GM06990 (cell line): ENCODE results near the gene PCSK7.
"Not testable (repeated sequence)": the region's sequence is repeated elsewhere in the genome, so short reads cannot be mapped to it uniquely, and the experiment has no call there.

Experiments used
- DNase-seq: peaks from one replicate; pipeline ENCODE4 v3.0.0-alpha.2; 2011; ENCODE audit not compliant: insufficient read length; ENCODE audit errors: extremely low read depth
- H3K27me3 ChIP-seq: replicated peaks from 2 replicates; pipeline ENCODE4 v1.6.0; 2011; ENCODE audit warnings: low read length; ENCODE audit not compliant: control insufficient read depth, insufficient read depth
- H3K36me3 ChIP-seq: 2 replicates; pipeline ENCODE4 v1.5.1; 2011; ENCODE audit warnings: low read length; ENCODE audit not compliant: control insufficient read depth, insufficient read depth
- H3K4me3 ChIP-seq: replicated peaks from 2 replicates; pipeline ENCODE4 v1.5.1; 2011; ENCODE audit warnings: low read depth, mild to moderate bottlenecking, control low read depth, low read length
- CTCF ChIP-seq: IDR thresholded peaks from 2 replicates; pipeline ENCODE4 v1.5.1; 2011; ENCODE audit warnings: low read length, control low read depth, mild to moderate bottlenecking, inconsistent platforms; ENCODE audit not compliant: insufficient read depth, poor library complexity, severe bottlenecking

Gene PCSK7, protein sequence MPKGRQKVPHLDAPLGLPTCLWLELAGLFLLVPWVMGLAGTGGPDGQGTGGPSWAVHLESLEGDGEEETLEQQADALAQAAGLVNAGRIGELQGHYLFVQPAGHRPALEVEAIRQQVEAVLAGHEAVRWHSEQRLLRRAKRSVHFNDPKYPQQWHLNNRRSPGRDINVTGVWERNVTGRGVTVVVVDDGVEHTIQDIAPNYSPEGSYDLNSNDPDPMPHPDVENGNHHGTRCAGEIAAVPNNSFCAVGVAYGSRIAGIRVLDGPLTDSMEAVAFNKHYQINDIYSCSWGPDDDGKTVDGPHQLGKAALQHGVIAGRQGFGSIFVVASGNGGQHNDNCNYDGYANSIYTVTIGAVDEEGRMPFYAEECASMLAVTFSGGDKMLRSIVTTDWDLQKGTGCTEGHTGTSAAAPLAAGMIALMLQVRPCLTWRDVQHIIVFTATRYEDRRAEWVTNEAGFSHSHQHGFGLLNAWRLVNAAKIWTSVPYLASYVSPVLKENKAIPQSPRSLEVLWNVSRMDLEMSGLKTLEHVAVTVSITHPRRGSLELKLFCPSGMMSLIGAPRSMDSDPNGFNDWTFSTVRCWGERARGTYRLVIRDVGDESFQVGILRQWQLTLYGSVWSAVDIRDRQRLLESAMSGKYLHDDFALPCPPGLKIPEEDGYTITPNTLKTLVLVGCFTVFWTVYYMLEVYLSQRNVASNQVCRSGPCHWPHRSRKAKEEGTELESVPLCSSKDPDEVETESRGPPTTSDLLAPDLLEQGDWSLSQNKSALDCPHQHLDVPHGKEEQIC

DNA sequence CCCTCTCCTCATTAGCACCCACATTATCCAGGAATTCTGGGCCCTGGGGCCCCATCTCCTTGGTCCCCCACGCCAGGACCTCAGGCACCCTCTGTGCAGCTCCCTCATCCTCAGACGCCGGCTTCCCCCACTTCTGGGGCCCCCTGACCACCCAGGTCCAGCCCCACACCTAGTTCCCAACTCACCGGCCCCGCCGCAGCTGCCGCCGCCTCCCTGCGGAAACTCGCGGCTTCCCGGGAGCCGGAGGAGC lies at the start of gene PCSK7:
PCSK7 (minus strand) TSS at position 232 of the 250 bp plus-strand sequence. CDS start 2,229 bp downstream, outside the sequence.
- TF ChIP-seq CTCF, result no peak

GRCh38 chr11:117281159-117281558 lies 49.3 kb upstream of the PCSK7 start:
- no peak for DNase-seq
- no peak for TF ChIP-seq CTCF
- peaks cover 10% of the 10 kb centered on the region for H3K36me3 ChIP-seq
- no peak overlapping the region for H3K4me3 ChIP-seq
- no peaks in the 10 kb centered on the region for H3K27me3 ChIP-seq

More for the DNA sequence above, at the start of gene PCSK7:
- H3K36me3 ChIP-seq, result peaks cover 10% of the 10 kb centered on the region
- DNase-seq, result no peak
- H3K4me3 ChIP-seq, result peak within 1 kb of the TSS; percentile 93
- no peaks in the 10 kb centered on the region for H3K27me3 ChIP-seq

DNA sequence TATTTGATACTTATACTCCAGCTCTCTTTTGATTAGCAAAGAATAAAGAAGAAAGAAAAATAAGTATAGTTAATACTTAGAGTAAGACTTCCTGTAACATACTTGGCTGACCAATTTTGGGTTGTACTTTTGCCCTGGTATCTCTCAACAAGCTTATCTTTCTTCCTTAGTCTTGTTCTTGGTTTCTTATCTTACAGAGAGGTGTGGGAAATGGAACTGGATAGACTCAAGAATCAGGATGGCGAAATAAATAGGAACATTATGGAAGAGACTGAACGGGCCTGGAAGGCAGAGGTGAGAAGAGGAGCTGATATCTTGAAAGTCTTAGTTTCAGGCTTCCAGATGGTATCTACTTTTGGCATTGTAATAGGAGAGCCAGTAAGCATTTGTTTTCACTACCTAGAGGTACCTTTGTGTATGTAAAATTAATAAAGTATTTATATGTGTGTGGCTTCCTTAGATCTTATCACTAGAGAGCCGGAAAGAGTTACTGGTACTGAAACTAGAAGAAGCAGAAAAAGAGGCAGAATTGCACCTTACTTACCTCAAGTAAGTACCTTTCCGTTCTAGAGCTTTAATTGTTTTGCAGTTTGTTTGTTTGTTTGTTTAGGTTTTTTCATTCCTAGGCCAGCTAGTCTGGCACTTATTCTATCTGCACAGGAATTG lies 48.0 kb upstream of the PCSK7 start:
- no peak for DNase-seq
- no peak for TF ChIP-seq CTCF
- Histone ChIP-seq H3K27me3 (no peaks in the 10 kb centered on the region), H3K4me3 (no peak overlapping the region), H3K36me3 (peaks cover 10% of the 10 kb centered on the region)

DNA sequence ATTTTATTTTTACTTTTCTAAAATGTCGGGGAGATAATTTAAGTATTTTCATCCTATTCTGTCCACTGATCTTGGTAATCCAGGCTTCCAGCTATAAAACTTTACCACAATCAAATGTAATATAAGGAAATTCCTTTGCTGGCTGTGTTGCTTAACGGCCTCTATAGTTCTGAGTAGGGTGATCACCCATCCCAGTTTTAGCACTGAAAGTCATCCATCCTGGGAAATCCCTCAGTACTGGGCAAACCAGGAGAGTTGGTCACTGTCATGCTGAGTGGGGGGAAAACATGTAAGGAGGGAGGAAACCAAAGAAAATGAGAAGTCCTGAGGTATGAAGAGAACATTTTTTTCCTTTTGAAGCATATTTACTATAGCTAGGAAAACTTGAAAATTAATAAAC lies 46.5 kb upstream of the PCSK7 start:
- peaks cover 10% of the 10 kb centered on the region for H3K36me3 ChIP-seq
- no peak for TF ChIP-seq CTCF
- H3K27me3 ChIP-seq, result no peaks in the 10 kb centered on the region
- no peak overlapping the region for H3K4me3 ChIP-seq
- DNase-seq, result no peak

DNA sequence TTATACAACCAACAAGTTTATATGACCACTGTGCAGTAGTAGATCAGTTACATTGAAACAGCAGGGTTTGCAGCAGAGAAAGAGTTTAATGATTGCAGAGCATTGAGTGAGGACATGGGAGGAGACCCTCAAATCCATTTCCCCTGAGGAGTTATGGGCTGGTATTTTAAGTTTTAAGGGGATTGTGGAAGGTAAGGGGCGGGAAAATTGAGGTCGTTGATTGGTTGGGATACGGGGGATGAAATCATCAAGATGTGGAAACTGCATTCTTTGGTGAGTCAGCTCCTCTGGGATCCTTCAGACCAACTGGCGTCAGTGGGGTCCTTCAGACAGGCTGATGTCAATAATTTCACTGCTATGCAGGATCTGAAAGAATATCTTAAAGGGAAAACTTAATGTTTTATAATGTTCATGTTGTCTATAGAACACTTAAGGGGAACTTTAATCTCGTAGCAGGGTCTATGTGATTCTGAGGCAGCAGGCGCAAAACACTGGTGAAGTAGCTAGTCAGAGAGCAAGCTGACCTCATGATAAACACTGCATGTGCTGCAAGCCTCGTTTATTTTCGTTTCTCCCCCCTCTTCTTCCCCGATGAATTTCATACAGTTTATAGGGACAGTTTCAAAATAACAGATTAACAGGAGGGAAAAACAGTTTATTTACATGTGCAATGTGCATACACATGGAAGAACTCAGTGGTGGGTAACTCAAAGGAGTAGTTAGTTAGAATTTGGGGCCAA lies 41.8 kb upstream of the PCSK7 start:
- peaks cover 2% of the 10 kb centered on the region for H3K36me3 ChIP-seq
- no peaks in the 10 kb centered on the region for H3K27me3 ChIP-seq
- no peak overlapping the region for H3K4me3 ChIP-seq
- DNase-seq, result no peak
- TF ChIP-seq CTCF, result no peak

DNA sequence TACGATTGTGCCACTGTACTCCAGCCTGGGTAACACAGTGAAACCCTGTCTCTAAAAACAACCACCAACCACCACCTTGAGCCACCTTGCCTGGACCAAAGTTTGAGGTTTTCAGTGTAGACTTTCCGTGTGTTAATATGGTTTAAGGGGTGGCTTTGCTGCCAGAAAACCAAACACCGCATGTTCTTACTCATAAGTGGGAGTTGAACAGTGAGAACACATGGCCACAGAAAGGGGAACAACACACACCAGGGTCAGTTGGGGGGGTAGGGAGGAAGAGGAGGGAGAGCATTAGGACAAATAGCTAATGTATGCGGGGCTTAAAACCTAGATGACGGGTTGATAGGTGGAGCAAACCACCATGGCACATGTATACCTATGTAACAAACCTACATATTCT lies 40.3 kb upstream of the PCSK7 start:
- not testable (repeated sequence) for H3K27me3 ChIP-seq, DNase-seq, H3K4me3 ChIP-seq, H3K36me3 ChIP-seq
